Epidermal melanocyte (primary cell): ENCODE measurements around the gene CIART.
"Not testable (repeated sequence)": the region's sequence is repeated elsewhere in the genome, so short reads cannot be mapped to it uniquely, and the experiment has no call there.

Source experiments
- DNase-seq: peaks from one replicate; pipeline ENCODE4 v3.0.0; 2011; ENCODE audit warnings: low spot score; ENCODE audit not compliant: insufficient read length

The CIART gene

GRCh38 chr1:150281758-150282557 lies at the start of gene CIART:
TSS of gene CIART (plus strand) at chr1:150282554. CDS start at chr1:150283268, 714 bp downstream.
- peak; percentile 92 for DNase-seq

GRCh38 chr1:150232921-150233320 lies 49.4 kb upstream of the CIART start:
- not testable (repeated sequence) for DNase-seq

GRCh38 chr1:150233359-150234308 lies 48.7 kb upstream of the CIART start:
- no peak for DNase-seq

- DNase-seq, result no peak
These were observed 48.1 kb upstream of the CIART start for GRCh38 chr1:150234309-150234565.

GRCh38 chr1:150234566-150235293 lies 47.6 kb upstream of the CIART start:
- peak; percentile 75 for DNase-seq

- DNase-seq, result no peak
These were observed 47.0 kb upstream of the CIART start for GRCh38 chr1:150235294-150235851.

- DNase-seq, result peak; percentile 100
These were observed 46.3 kb upstream of the CIART start, which contains the start of gene ANP32E for GRCh38 chr1:150235852-150236613. TSS of gene ANP32E (minus strand) at chr1:150236112. CDS start at chr1:150235786, 326 bp downstream.

GRCh38 chr1:150236614-150237100 lies 45.7 kb upstream of the CIART start:
- DNase-seq, result no peak

GRCh38 chr1:150237176-150237575 lies 45.2 kb upstream of the CIART start:
- not testable (repeated sequence) for DNase-seq

GRCh38 chr1:150237746-150238145 lies 44.6 kb upstream of the CIART start:
- DNase-seq, result no peak

- no peak for DNase-seq
These were observed 39.4 kb upstream of the CIART start for GRCh38 chr1:150243003-150243402.

GRCh38 chr1:150249936-150250335 lies 32.4 kb upstream of the CIART start:
- no peak for DNase-seq

GRCh38 chr1:150256198-150256553 lies 26.2 kb upstream of the CIART start:
- DNase-seq, result no peak

- DNase-seq, result no peak
These were observed 25.6 kb upstream of the CIART start for GRCh38 chr1:150256554-150257341.

GRCh38 chr1:150257624-150258585 lies 24.4 kb upstream of the CIART start, which contains the start of gene CA14:
TSS of gene CA14 (plus strand) at chr1:150257774. CDS start at chr1:150258129, 355 bp downstream.
- DNase-seq, result no peak

GRCh38 chr1:150259217-150259616 lies 23.1 kb upstream of the CIART start:
- no peak for DNase-seq

- DNase-seq, result no peak
These were observed 22.3 kb upstream of the CIART start for GRCh38 chr1:150259758-150260669.
